Measurements from ENCODE around the gene FAT1. TPM values are rescaled to one million over a fixed set of nuclear protein-coding genes. Genes with fewer than 3 reads are reported as not detected.

The FAT1 gene
- polyA plus RNA-seq, 1 donor from 2014 or later: 19.8 TPM

GRCh38 chr4:186687265-186687664, 36.4 kb downstream of the FAT1 start:
- H3K4me2 ChIP-seq (ENCODE audit: low read length): no peak overlapping the region
- no peak overlapping the region for H3K4me3 ChIP-seq (ENCODE audit: low read length)

DNA sequence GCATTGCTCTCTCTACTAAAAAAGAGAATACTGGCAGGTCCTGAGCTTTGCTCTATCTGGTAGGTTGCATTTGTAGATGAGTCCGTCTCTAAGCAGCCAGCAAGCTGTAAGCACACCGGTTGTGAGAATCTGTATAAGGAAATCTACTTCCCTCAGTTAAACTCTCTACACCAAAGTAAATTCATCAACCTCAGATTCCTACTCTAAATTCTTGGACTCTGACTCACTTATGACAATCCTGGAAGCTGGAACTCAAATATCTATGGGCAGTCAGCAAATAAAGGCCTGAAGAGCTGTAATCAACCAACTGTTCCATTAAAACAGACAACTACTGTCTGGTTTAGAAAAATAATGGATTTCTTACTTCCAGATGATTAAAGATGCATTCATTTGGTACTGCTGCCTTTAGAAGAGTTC, 37.9 kb downstream of the FAT1 start:
- TF ChIP-seq POLR2AphosphoS5 (IDR thresholded peaks at IDR 0.05) (no peak), SMC3 (conservative IDR thresholded peaks at IDR 0.05; ENCODE audit: poor library complexity) (no peak), TAF1 (IDR thresholded peaks at IDR 0.05; ENCODE audit: low read depth) (no peak), MXI1 (conservative IDR thresholded peaks at IDR 0.05; ENCODE audit: poor library complexity, severe bottlenecking) (no peak), EP300 (conservative IDR thresholded peaks at IDR 0.05; ENCODE audit: poor library complexity, severe bottlenecking) (no peak), EZH2 (IDR thresholded peaks at IDR 0.05; ENCODE audit: borderline replicate concordance, insufficient read depth, low read length, poor library complexity, severe bottlenecking) (no peak), RAD21 (conservative IDR thresholded peaks at IDR 0.05) (no peak)
- TF ChIP-seq, protein P1, sequence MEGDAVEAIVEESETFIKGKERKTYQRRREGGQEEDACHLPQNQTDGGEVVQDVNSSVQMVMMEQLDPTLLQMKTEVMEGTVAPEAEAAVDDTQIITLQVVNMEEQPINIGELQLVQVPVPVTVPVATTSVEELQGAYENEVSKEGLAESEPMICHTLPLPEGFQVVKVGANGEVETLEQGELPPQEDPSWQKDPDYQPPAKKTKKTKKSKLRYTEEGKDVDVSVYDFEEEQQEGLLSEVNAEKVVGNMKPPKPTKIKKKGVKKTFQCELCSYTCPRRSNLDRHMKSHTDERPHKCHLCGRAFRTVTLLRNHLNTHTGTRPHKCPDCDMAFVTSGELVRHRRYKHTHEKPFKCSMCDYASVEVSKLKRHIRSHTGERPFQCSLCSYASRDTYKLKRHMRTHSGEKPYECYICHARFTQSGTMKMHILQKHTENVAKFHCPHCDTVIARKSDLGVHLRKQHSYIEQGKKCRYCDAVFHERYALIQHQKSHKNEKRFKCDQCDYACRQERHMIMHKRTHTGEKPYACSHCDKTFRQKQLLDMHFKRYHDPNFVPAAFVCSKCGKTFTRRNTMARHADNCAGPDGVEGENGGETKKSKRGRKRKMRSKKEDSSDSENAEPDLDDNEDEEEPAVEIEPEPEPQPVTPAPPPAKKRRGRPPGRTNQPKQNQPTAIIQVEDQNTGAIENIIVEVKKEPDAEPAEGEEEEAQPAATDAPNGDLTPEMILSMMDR (IDR thresholded peaks at IDR 0.05; ENCODE audit: poor library complexity, severe bottlenecking): no peak
- TF ChIP-seq, protein P2, sequence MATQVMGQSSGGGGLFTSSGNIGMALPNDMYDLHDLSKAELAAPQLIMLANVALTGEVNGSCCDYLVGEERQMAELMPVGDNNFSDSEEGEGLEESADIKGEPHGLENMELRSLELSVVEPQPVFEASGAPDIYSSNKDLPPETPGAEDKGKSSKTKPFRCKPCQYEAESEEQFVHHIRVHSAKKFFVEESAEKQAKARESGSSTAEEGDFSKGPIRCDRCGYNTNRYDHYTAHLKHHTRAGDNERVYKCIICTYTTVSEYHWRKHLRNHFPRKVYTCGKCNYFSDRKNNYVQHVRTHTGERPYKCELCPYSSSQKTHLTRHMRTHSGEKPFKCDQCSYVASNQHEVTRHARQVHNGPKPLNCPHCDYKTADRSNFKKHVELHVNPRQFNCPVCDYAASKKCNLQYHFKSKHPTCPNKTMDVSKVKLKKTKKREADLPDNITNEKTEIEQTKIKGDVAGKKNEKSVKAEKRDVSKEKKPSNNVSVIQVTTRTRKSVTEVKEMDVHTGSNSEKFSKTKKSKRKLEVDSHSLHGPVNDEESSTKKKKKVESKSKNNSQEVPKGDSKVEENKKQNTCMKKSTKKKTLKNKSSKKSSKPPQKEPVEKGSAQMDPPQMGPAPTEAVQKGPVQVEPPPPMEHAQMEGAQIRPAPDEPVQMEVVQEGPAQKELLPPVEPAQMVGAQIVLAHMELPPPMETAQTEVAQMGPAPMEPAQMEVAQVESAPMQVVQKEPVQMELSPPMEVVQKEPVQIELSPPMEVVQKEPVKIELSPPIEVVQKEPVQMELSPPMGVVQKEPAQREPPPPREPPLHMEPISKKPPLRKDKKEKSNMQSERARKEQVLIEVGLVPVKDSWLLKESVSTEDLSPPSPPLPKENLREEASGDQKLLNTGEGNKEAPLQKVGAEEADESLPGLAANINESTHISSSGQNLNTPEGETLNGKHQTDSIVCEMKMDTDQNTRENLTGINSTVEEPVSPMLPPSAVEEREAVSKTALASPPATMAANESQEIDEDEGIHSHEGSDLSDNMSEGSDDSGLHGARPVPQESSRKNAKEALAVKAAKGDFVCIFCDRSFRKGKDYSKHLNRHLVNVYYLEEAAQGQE (IDR thresholded peaks at IDR 0.05; ENCODE audit: borderline replicate concordance): no peak

More at GRCh38 chr4:186687265-186687664, 36.4 kb downstream of the FAT1 start:
- Histone ChIP-seq H3K27me3 (ENCODE audit: insufficient read depth, low read depth, low read length) (no peaks in the 10 kb centered on the region), H3K9ac (ENCODE audit: low read length) (no peak overlapping the region), H3K36me3 (ENCODE audit: insufficient read depth, low read length) (no peaks in the 10 kb centered on the region), H4K20me1 (ENCODE audit: insufficient read depth) (no peaks in the 10 kb centered on the region), H3K79me2 (replicated peaks; ENCODE audit: insufficient read depth, low read length) (peaks cover 15% of the 10 kb centered on the region), H2AFZ (ENCODE audit: low read depth, low read length) (no peak overlapping the region), H3K9me2 (ENCODE audit: insufficient read depth, low read length) (no peaks in the 10 kb centered on the region), H3K9me3 (ENCODE audit: low read length) (no peaks in the 10 kb centered on the region), H3F3A (ENCODE audit: insufficient read depth, low read length, poor library complexity, severe bottlenecking) (no peaks in the 10 kb centered on the region), H3K27ac (ENCODE audit: low read length) (no peak overlapping the region)
- no peak for TF ChIP-seq RAD21 (conservative IDR thresholded peaks at IDR 0.05)
- TF ChIP-seq POLR2AphosphoS5 (IDR thresholded peaks at IDR 0.05): no peak
- TF ChIP-seq EP300 (conservative IDR thresholded peaks at IDR 0.05; ENCODE audit: poor library complexity, severe bottlenecking): no peak
- no peak for TF ChIP-seq MXI1 (conservative IDR thresholded peaks at IDR 0.05; ENCODE audit: poor library complexity, severe bottlenecking)

More for the DNA sequence above, 37.9 kb downstream of the FAT1 start:
- Histone ChIP-seq H3F3A (ENCODE audit: insufficient read depth, low read length, poor library complexity, severe bottlenecking) (no peaks in the 10 kb centered on the region), H3K9me2 (ENCODE audit: insufficient read depth, low read length) (no peaks in the 10 kb centered on the region), H2AFZ (ENCODE audit: low read depth, low read length) (no peak overlapping the region), H4K20me1 (ENCODE audit: insufficient read depth) (no peaks in the 10 kb centered on the region), H3K4me3 (ENCODE audit: low read length) (no peak overlapping the region), H3K79me2 (replicated peaks; ENCODE audit: insufficient read depth, low read length) (peaks cover 15% of the 10 kb centered on the region), H3K9ac (ENCODE audit: low read length) (no peak overlapping the region), H3K9me3 (ENCODE audit: low read length) (no peaks in the 10 kb centered on the region), H3K4me2 (ENCODE audit: low read length) (no peak overlapping the region), H3K27me3 (ENCODE audit: insufficient read depth, low read depth, low read length) (no peaks in the 10 kb centered on the region), H3K36me3 (ENCODE audit: insufficient read depth, low read length) (no peaks in the 10 kb centered on the region), H3K27ac (ENCODE audit: low read length) (no peak overlapping the region)

Measured in neural cell (in vitro differentiated cells).